GM12878 (cell line): ENCODE data around the gene MYBPC2. TPM values are rescaled to one million over a fixed set of nuclear protein-coding genes. Genes with fewer than 3 reads are reported as not detected.

Experiments used
- ATAC-seq: fragments of 200-7000 bp; cut with Tn5 transposase; 3 replicates; pipeline ENCODE4 v1.9.1; 2020; ENCODE audit warnings: mild to moderate bottlenecking, moderate library complexity
- Bru-seq: library from RNA; stranded (reverse); fragments of 400-500 nt; gene quantifications from one replicate; lab custom pipeline; 2021; lab: Mats Ljungman, UMichigan
- BruChase-seq, 2 experiments: library from RNA; stranded (reverse); fragments of 400-500 nt; gene quantifications; one replicate each; lab custom pipeline; 2021; lab: Mats Ljungman, UMichigan
- BruUV-seq: library from RNA; stranded (reverse); fragments of 400-500 nt; replicated peaks from 2 replicates; lab custom pipeline; 2021; lab: Mats Ljungman, UMichigan
- CTCF ChIA-PET: fragments of 300-600 bp; sonication (Branson Sonifier 250); formaldehyde crosslinking; extraction: SDS; loops from one replicate; lab custom pipeline; 2021; ENCODE audit warnings: inconsistent platforms; lab: Yijun Ruan, JAX
- POLR2A ChIA-PET: fragments of 350-600 bp; formaldehyde crosslinking; extraction: SDS; loops from one replicate; lab custom pipeline; 2021; ENCODE audit warnings: inconsistent platforms; lab: Charles Lee
- RAD21 ChIA-PET: fragments of 300-600 bp; sonication (Branson Sonifier 250); formaldehyde crosslinking; loops from one replicate; lab custom pipeline; 2023; ENCODE audit warnings: antibody characterized with exemption; ENCODE audit not compliant: unreplicated experiment; lab: Charles Lee
- SMC1A ChIA-PET: fragments of 300-600 bp; sonication (Branson Sonifier 250); formaldehyde crosslinking; loops from one replicate; lab custom pipeline; 2023; ENCODE audit not compliant: unreplicated experiment, uncharacterized antibody; lab: Charles Lee
- DNase-seq: peaks from one replicate; pipeline ENCODE4 v3.0.0-alpha.2; 2011; ENCODE audit warnings: low read depth, low spot score
- FAIRE-seq: peaks from 3 replicates; lab custom pipeline; 2011; peaks lifted over from hg19 to GRCh38; lab: Jason Lieb, UNC
- H2AFZ ChIP-seq: 2 replicates; pipeline ENCODE4 v1.6.0; 2011; ENCODE audit warnings: low read depth, low read length, control low read depth; ENCODE audit not compliant: control insufficient read depth
- H3K27ac ChIP-seq: 2 replicates; pipeline ENCODE4 v1.5.1; 2011; ENCODE audit warnings: control low read depth; ENCODE audit not compliant: control insufficient read depth, insufficient read depth
- H3K27me3 ChIP-seq, 2 experiments: replicated peaks in 1 of 2; 2 replicates each; pipeline versions ENCODE4 v1.6.0 to v1.6.1; 2011; ENCODE audit warnings: low read length in 1 of 2; ENCODE audit not compliant: control insufficient read depth in 2 of 2, insufficient read depth in 2 of 2
- H3K36me3 ChIP-seq, 2 experiments: 2 replicates each; pipeline ENCODE4 v1.5.1; 2011; ENCODE audit warnings: low read length in 1 of 2; ENCODE audit not compliant: control insufficient read depth in 2 of 2, insufficient read depth in 2 of 2
- H3K4me1 ChIP-seq: 2 replicates; pipeline ENCODE4 v1.6.1; 2011; ENCODE audit warnings: mild to moderate bottlenecking, low read length, moderate library complexity, mixed read lengths; ENCODE audit not compliant: control insufficient read depth, insufficient read depth
- H3K4me2 ChIP-seq: 2 replicates; pipeline ENCODE4 v1.6.0; 2011; ENCODE audit warnings: control low read depth; ENCODE audit not compliant: control insufficient read depth, insufficient read depth
- H3K4me3 ChIP-seq: fragments of 200-600 bp; sonication (generic); 2 replicates; pipeline ENCODE4 v1.5.1; 2016
- H3K79me2 ChIP-seq: 2 replicates; pipeline ENCODE4 v1.6.0; 2011; ENCODE audit warnings: low read length; ENCODE audit not compliant: control insufficient read depth, insufficient read depth
- H3K9ac ChIP-seq: 2 replicates; pipeline ENCODE4 v1.8.0; 2011; ENCODE audit warnings: low read length, control low read depth, mixed read lengths; ENCODE audit not compliant: control insufficient read depth, insufficient read depth
- H3K9me3 ChIP-seq: replicated peaks from 3 replicates; pipeline ENCODE4 v1.5.1; 2011; ENCODE audit warnings: mild to moderate bottlenecking, low read length; ENCODE audit not compliant: control insufficient read depth, insufficient read depth
- H4K20me1 ChIP-seq: 2 replicates; pipeline ENCODE4 v1.6.0; 2011; ENCODE audit not compliant: control insufficient read depth, insufficient read depth
- E2F4 ChIP-seq: IDR thresholded peaks from 2 replicates; pipeline ENCODE4 v1.6.1; 2012; ENCODE audit warnings: low read depth, low read length, improper control_type of control experiment
- FOS ChIP-seq: IDR thresholded peaks from 3 replicates; pipeline ENCODE4 v1.6.1; 2011; ENCODE audit warnings: borderline replicate concordance; ENCODE audit not compliant: insufficient read length; ENCODE audit errors: extremely low read depth
- IKZF2 ChIP-seq, 2 experiments: fragments of 450-650 bp; IDR thresholded peaks; 2 replicates each; pipeline ENCODE4 v1.6.1; 2017; ENCODE audit warnings: mild to moderate bottlenecking in 2 of 2, moderate library complexity in 2 of 2
- KDM1A ChIP-seq: fragments of 200-600 bp; sonication (generic); IDR thresholded peaks from 2 replicates; pipeline ENCODE4 v1.6.1; 2016; ENCODE audit warnings: borderline replicate concordance
- NFXL1 ChIP-seq: fragments of 450-650 bp; IDR thresholded peaks from 2 replicates; pipeline ENCODE4 v1.6.1; 2017; ENCODE audit warnings: antibody characterized with exemption, mild to moderate bottlenecking, borderline replicate concordance
- NR2F1 ChIP-seq: fragments of 450-650 bp; conservative IDR thresholded peaks from 2 replicates; pipeline ENCODE4 v1.6.1; 2017; ENCODE audit warnings: mild to moderate bottlenecking
- PML ChIP-seq: IDR thresholded peaks from 2 replicates; pipeline ENCODE4 v1.6.1; 2012; ENCODE audit warnings: low read length, inconsistent platforms
- POLR2A ChIP-seq: IDR thresholded peaks from 2 replicates; pipeline ENCODE4 v1.6.1; 2011; ENCODE audit warnings: low read depth, mild to moderate bottlenecking, low read length
- RB1 ChIP-seq: fragments of 450-650 bp; formaldehyde crosslinking; IDR thresholded peaks from 2 replicates; pipeline ENCODE4 v1.6.1; 2017; ENCODE audit warnings: mild to moderate bottlenecking, borderline replicate concordance
- RUNX3 ChIP-seq: IDR thresholded peaks from 2 replicates; pipeline ENCODE4 v1.6.1; 2012; ENCODE audit warnings: low read length, inconsistent platforms
- SKIL ChIP-seq: fragments of 450-650 bp; IDR thresholded peaks from 2 replicates; pipeline ENCODE4 v1.6.1; 2017; ENCODE audit warnings: mild to moderate bottlenecking, low read depth, inconsistent platforms; ENCODE audit not compliant: poor library complexity, severe bottlenecking
- SPI1 ChIP-seq: IDR thresholded peaks from 2 replicates; pipeline ENCODE4 v1.6.1; 2011; ENCODE audit warnings: low read depth, mild to moderate bottlenecking, low read length, moderate library complexity, borderline replicate concordance; ENCODE audit not compliant: insufficient read depth
- SREBF1 ChIP-seq: IDR thresholded peaks from 2 replicates; pipeline ENCODE4 v1.6.1; 2012; ENCODE audit warnings: mild to moderate bottlenecking, low read length
- WRNIP1 ChIP-seq: IDR thresholded peaks from 2 replicates; pipeline ENCODE4 v1.6.1; 2011; ENCODE audit warnings: low read depth, low read length, improper control_type of control experiment, borderline replicate concordance
- WGBS: methylation state at CpG from one replicate; pipeline ENCODE4 v1.1.6; 2016; ENCODE audit warnings: low lambda C conversion rate; ENCODE audit not compliant: insufficient replicate concordance, insufficient coverage; ENCODE audit errors: missing lambda C conversion rate; 5-methylcytosine and 5-hydroxymethylcytosine counted together
- in situ Hi-C: fragments of 300-500 bp; cut with MboI; formaldehyde crosslinking; loops from 9 replicates; pipeline ENCODE4 v1.14.3; 2018; ENCODE audit warnings: mixed read lengths
- intact Hi-C: fragments of 100-400 bp; cut with micrococcal nuclease; formaldehyde crosslinking; loops from one replicate; pipeline ENCODE4 v1.14.2; 2022; ENCODE audit not compliant: unreplicated experiment
- long read RNA-seq, 2 experiments: library from polyadenylated mRNA; unstranded; transcript quantifications; one replicate each; pipeline ENCODE4 v2.0.0, GENCODE V29; 2019 to 2020
- polyA minus RNA-seq, 3 experiments: library from RNA; depleted of rRNA, polyadenylated mRNA; stranded (reverse); fragments of >200 nt; gene quantifications; 2 replicates each; pipeline ENCODE4 v1.2.3, GENCODE V29; 2011
- polyA plus RNA-seq, 11 experiments: library from polyadenylated mRNA; depleted of rRNA in 4 of 11; unstranded in 6 of 11; stranded (reverse) in 5 of 11; fragments of >200 nt; fragmentation: Nextera tagmentation in 4 of 11; fragmentation: Illumina TruSeq in 1 of 11; extraction: Ambion mirVana in 4 of 11; extraction: Trizol in 1 of 11; gene quantifications; 1 replicate in 1 of 11; 2 replicates in 10 of 11; pipeline versions ENCODE4 v1.2.1 to v1.2.3, GENCODE V29; 2011 to 2016; ENCODE audit warnings: inconsistent platforms in 2 of 11, missing spikeins in 2 of 11, low read depth in 1 of 11
- total RNA-seq, 4 experiments: library from RNA; depleted of rRNA in 3 of 4; stranded (reverse); fragments of >200 nt in 3 of 4; fragmentation: Illumina TruSeq in 1 of 4; extraction: Trizol in 1 of 4; gene quantifications; 2 replicates each; pipeline versions ENCODE4 v1.2.1 to v1.2.3, GENCODE V29; 2013 to 2021

Gene MYBPC2
- total RNA-seq (2013; cell fraction: nucleolus; rRNA removed) = 0.42 and 0.54 TPM in 2 replicates
- total RNA-seq (2014; rRNA removed) (0.49 and 0.51 TPM in 2 replicates), total RNA-seq (2014; rRNA removed; fragmentation: Illumina TruSeq; extraction: Trizol) (0.37 and 0.67 TPM in 2 replicates), total RNA-seq (2021) (0.90 and 1.4 TPM in 2 replicates), polyA plus RNA-seq (2011; rRNA removed) (0.06 and 0.15 TPM in 2 replicates), polyA plus RNA-seq (2014; fragmentation: Illumina TruSeq; extraction: Trizol) (0.56 and 0.73 TPM in 2 replicates), polyA plus RNA-seq (2014; fragmentation: Nextera tagmentation; extraction: Ambion mirVana) (under 1 TPM; 0.09 to 0.10 TPM), polyA plus RNA-seq (2014; rRNA removed) (0.65 and 0.72 TPM in 2 replicates), polyA plus RNA-seq (2016; fragmentation: Nextera tagmentation; extraction: Ambion mirVana) (1 to 10 TPM; 1.9 to 2.6 TPM), polyA minus RNA-seq (2011; rRNA and poly(A)+ RNA removed) (0.10 and 0.15 TPM in 2 replicates), Bru-seq, nascent RNA (percentile 39 among the genes with signal in this experiment), BruChase-seq, experiment 1, labeled RNA remaining after a 6-hour chase (percentile 33 among the genes with signal in this experiment), BruChase-seq, experiment 2, labeled RNA remaining after a 2-hour chase (percentile 32 among the genes with signal in this experiment)
- 0.70 TPM for polyA plus RNA-seq (2011; ENCODE audit: low read depth)
- 0.21 and 0.33 TPM in 2 replicates for polyA plus RNA-seq (2011; cell fraction: cytosol; rRNA removed)
- 0.56 and 0.58 TPM in 2 replicates for polyA plus RNA-seq (2011; cell fraction: nucleus; rRNA removed)
- polyA plus RNA-seq (2012) = 1.8 and 2.0 TPM in 2 replicates
- polyA minus RNA-seq (2011; cell fraction: cytosol; rRNA and poly(A)+ RNA removed) = not detected in 2 replicates
- 0.12 TPM in 1 of 2 replicates, not detected in the other for polyA minus RNA-seq (2011; cell fraction: nucleus; rRNA and poly(A)+ RNA removed)
- long read RNA-seq, experiment 1, partial matches to known transcripts = 0 of 1 reads
- long read RNA-seq, experiment 1, other reads (novel, unspliced or antisense) = 0 of 1 reads
- long read RNA-seq, experiment 2 = 0 reads

GRCh38 chr19:50432221-50433028 is at the start of gene MYBPC2:
Gene MYBPC2 (plus strand): TSS chr19:50432892. CDS start chr19:50432954, 62 bp downstream.
- POLR2A ChIA-PET = interaction anchor here (0.9 to 1.5 kb wide), 4 partner anchors 12 to 75 kb away, joined by 3 to 4 read pairs (median 3); partner anchors contain the start of gene SPIB
- FAIRE-seq = no peak
- Histone ChIP-seq H3K79me2 (no peaks in the 10 kb centered on the region), H3K27me3 (peaks cover 0 to 4% of the 10 kb centered on the region in 2 experiments; a peak in 1 of 4 replicates), H3K9me3 (no peaks in the 10 kb centered on the region), H4K20me1 (no peaks in the 10 kb centered on the region), H2AFZ (peak within 1 kb of the TSS; percentile 81), H3K4me1 (peaks cover 56% of the 10 kb centered on the region), H3K4me3 (peak within 1 kb of the TSS; percentile 71), H3K36me3 (no peaks in the 10 kb centered on the region), H3K27ac (peak within 1 kb of the TSS; percentile 82), H3K9ac (peak within 1 kb of the TSS; percentile 77), H3K4me2 (peak within 1 kb of the TSS; percentile 100)
- intact Hi-C loops (loop anchor here (2.0 to 5.0 kb wide), 2 partner anchors 14 to 85 kb away; partner anchors contain the start of gene SPIB), in situ Hi-C loops (no loop called here)
- BruUV-seq = no TSS peak
- peak; percentile 24 for ATAC-seq
- no peak for DNase-seq
- SMC1A ChIA-PET = interaction anchor here (0.6 to 1.1 kb wide), 3 partner anchors 28 to 966 kb away, joined by 3 to 4 read pairs (median 3); no protein-coding TSS in a partner anchor
- WGBS = 9% methylated on average over 18 of the region's 40 CpGs
- CTCF ChIA-PET = interaction anchor here (0.9 to 1.5 kb wide), 2 partner anchors 28 to 67 kb away, joined by 3 to 5 read pairs; partner anchors contain the start of gene NAPSA
- RAD21 ChIA-PET = interaction anchor here (0.6 to 1.5 kb wide), 4 partner anchors 28 to 75 kb away, joined by 3 read pairs; no protein-coding TSS in a partner anchor
- TF ChIP-seq SKIL (no peak), POLR2A (peak; percentile 34; the same call in 1 of the 2 replicates), PML (no peak), RB1 (no peak), KDM1A (no peak), NR2F1 (peak; percentile 31; the same call in 1 of the 2 replicates), SPI1 (no peak), WRNIP1 (no peak), SREBF1 (no peak), FOS (no peak), NFXL1 (no peak), IKZF2 (IDR thresholded peaks at IDR 0.05) (peak; percentile 63 to 71; a peak in 3 of 4 replicates), RUNX3 (peak; percentile 48), E2F4 (no peak)
